Measurements from ENCODE around the gene LCP1.

Gene LCP1

DNA sequence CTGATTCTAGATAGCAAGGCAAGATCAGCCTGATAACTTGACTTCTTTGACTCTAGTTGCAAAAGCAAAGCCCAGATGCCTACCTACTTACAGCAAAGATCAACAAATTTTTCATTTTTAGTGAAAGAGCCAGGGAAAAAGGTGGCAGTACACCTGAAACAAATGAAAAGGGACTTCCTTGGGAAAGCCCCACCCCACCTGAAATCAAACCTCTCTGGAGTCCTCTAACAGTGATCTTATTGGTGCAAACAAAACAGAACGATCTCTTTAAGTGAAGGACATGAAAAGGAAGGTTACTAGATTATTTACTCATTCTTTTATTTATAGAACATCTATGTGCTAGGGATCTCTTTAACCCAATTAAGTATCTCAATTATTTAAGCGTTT, 507 bp upstream of the LCP1 start:
- ChIA-PET POLR2A (interaction anchor here (0.9 to 1.5 kb wide), 3 partner anchors 11 to 15 kb away, joined by 4 to 6 read pairs (median 4); no protein-coding TSS in a partner anchor), CTCF (interaction anchor here (1.0 to 6.8 kb wide), 8 partner anchors 8 to 24 kb away, joined by 3 to 39 read pairs (median 7); no protein-coding TSS in a partner anchor)
- TF ChIP-seq, protein P1, sequence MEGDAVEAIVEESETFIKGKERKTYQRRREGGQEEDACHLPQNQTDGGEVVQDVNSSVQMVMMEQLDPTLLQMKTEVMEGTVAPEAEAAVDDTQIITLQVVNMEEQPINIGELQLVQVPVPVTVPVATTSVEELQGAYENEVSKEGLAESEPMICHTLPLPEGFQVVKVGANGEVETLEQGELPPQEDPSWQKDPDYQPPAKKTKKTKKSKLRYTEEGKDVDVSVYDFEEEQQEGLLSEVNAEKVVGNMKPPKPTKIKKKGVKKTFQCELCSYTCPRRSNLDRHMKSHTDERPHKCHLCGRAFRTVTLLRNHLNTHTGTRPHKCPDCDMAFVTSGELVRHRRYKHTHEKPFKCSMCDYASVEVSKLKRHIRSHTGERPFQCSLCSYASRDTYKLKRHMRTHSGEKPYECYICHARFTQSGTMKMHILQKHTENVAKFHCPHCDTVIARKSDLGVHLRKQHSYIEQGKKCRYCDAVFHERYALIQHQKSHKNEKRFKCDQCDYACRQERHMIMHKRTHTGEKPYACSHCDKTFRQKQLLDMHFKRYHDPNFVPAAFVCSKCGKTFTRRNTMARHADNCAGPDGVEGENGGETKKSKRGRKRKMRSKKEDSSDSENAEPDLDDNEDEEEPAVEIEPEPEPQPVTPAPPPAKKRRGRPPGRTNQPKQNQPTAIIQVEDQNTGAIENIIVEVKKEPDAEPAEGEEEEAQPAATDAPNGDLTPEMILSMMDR (IDR thresholded peaks at IDR 0.05; ENCODE audit: control extremely low read depth, extremely low read depth, low read depth, missing control alignments) = no peak
- no peak for DNase-seq (ENCODE audit: extremely low spot score)

DNA sequence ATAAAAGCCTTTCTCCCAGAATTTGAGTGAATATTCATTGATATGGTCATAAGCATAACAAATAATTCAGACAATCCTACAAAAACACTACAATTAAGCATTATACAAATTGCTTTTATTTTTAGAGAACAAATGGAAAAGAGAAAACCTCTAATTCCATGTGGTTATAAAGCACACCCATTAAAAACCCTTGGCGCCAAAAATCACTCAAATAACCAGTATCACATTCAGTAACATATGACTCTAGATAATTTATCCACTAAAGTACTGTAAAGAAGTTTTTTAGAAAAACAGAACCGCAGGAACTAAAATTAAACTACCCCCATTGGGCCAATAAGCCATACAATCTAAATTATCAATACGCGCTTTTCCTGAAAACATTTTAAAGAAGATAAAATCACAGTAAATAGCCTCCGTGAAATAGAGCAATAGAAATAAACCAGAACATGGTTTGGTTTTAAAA, 569 bp downstream of the LCP1 start:
- ChIA-PET POLR2A (interaction anchor here (0.7 to 1.0 kb wide), 3 partner anchors 10 to 32 kb away, joined by 4 to 7 read pairs (median 6); no protein-coding TSS in a partner anchor), CTCF (interaction anchor here (1.4 to 6.8 kb wide), 4 partner anchors 14 to 23 kb away, joined by 3 to 39 read pairs (median 18); no protein-coding TSS in a partner anchor)
- no peak for DNase-seq (ENCODE audit: extremely low spot score)
- TF ChIP-seq, protein P1 (IDR thresholded peaks at IDR 0.05; ENCODE audit: control extremely low read depth, extremely low read depth, low read depth, missing control alignments) = no peak

- DNase-seq (ENCODE audit: extremely low spot score) = no peak
- TF ChIP-seq, protein P1 (IDR thresholded peaks at IDR 0.05; ENCODE audit: control extremely low read depth, extremely low read depth, low read depth, missing control alignments) = no peak
- CTCF ChIA-PET = interaction anchor here (0.9 to 6.8 kb wide), 5 partner anchors 10 to 32 kb away, joined by 3 to 39 read pairs (median 4); no protein-coding TSS in a partner anchor
- POLR2A ChIA-PET = no interaction called here
Observed at GRCh38 chr13:46179969-46180763, 1.8 kb downstream of the LCP1 start.

DNA sequence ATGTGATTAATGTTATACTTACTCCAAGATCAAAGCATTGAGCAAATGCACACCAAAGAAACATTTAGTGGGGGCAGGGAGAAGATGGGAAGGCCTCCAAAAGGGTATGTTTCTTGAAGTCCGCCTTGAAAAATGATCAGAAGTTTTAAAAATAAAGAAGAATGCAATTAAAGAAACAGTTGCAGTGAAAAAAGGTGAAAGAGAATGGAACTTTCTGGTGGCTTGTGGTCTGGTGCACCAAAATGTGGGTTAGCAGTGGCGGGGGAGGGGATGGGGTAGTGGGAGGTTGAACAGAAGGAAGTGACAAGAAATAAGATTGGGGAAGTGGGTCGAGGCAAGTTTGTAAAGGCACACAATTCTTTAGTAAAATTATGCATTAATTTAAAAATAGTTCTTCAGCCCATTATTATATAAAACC, 2.5 kb downstream of the LCP1 start:
- no peak for DNase-seq (ENCODE audit: extremely low spot score)
- CTCF ChIA-PET = interaction anchor here (0.9 to 6.8 kb wide), 7 partner anchors 9 to 31 kb away, joined by 3 to 39 read pairs (median 4); no protein-coding TSS in a partner anchor
- TF ChIP-seq, protein P1 (IDR thresholded peaks at IDR 0.05; ENCODE audit: control extremely low read depth, extremely low read depth, low read depth, missing control alignments) = no peak
- POLR2A ChIA-PET = no interaction called here

- POLR2A ChIA-PET = no interaction called here
- CTCF ChIA-PET = interaction anchor here (0.9 to 6.8 kb wide), 6 partner anchors 8 to 25 kb away, joined by 3 to 39 read pairs (median 4); no protein-coding TSS in a partner anchor
Observed at GRCh38 chr13:46178821-46179220, 3.2 kb downstream of the LCP1 start.

GRCh38 chr13:46178143-46178542, 3.8 kb downstream of the LCP1 start:
- CTCF ChIA-PET = interaction anchor here (1.3 to 11.0 kb wide), 4 partner anchors 7 to 19 kb away, joined by 4 to 100 read pairs (median 24); no protein-coding TSS in a partner anchor
- POLR2A ChIA-PET = no interaction called here
- TF ChIP-seq, protein P1 (IDR thresholded peaks at IDR 0.05; ENCODE audit: control extremely low read depth, extremely low read depth, low read depth, missing control alignments) = no peak
- DNase-seq (ENCODE audit: extremely low spot score) = no peak

More at GRCh38 chr13:46178821-46179220, 3.2 kb downstream of the LCP1 start:
- TF ChIP-seq, protein P1 (IDR thresholded peaks at IDR 0.05; ENCODE audit: control extremely low read depth, extremely low read depth, low read depth, missing control alignments) = no peak
- no peak for DNase-seq (ENCODE audit: extremely low spot score)
